ENCODE results near the gene TPGS2.

The TPGS2 gene

GRCh38 chr18:36856815-36857214 lies 28.0 kb upstream of the TPGS2 start:
- ChIA-PET POLR2A (no interaction called here), CTCF (no interaction called here)
- no peak overlapping the region for H3K4me3 ChIP-seq (ENCODE audit: low read depth, low read length)
- TF ChIP-seq CTCF (IDR thresholded peaks at IDR 0.05; ENCODE audit: insufficient read depth, low read length, missing control alignments), result no peak
- DNase-seq (ENCODE audit: low read depth, low spot score), result no peak

- H3K4me3 ChIP-seq (ENCODE audit: low read depth, low read length), result no peak overlapping the region
- no peak for TF ChIP-seq CTCF (IDR thresholded peaks at IDR 0.05; ENCODE audit: insufficient read depth, low read length, missing control alignments)
- DNase-seq (ENCODE audit: low read depth, low spot score), result no peak
- ChIA-PET CTCF (interaction anchor here (0.6 kb wide), 1 partner anchor 43 kb away, joined by 3 read pairs; no protein-coding TSS in a partner anchor), POLR2A (no interaction called here)
Observed at GRCh38 chr18:36851202-36851590, 22.4 kb upstream of the TPGS2 start.

GRCh38 chr18:36850527-36851201 lies 21.9 kb upstream of the TPGS2 start:
- ChIA-PET POLR2A (no interaction called here), CTCF (interaction anchor here (0.6 to 1.3 kb wide), 2 partner anchors 22 to 42 kb away, joined by 3 to 6 read pairs; partner anchors contain the start of genes KIAA1328 and TPGS2)
- TF ChIP-seq CTCF (IDR thresholded peaks at IDR 0.05; ENCODE audit: insufficient read depth, low read length, missing control alignments), result no peak
- DNase-seq (ENCODE audit: low read depth, low spot score), result peak; percentile 82
- H3K4me3 ChIP-seq (ENCODE audit: low read depth, low read length), result no peak overlapping the region

GRCh38 chr18:36849288-36850006 lies 20.6 kb upstream of the TPGS2 start:
- no peak for TF ChIP-seq CTCF (IDR thresholded peaks at IDR 0.05; ENCODE audit: insufficient read depth, low read length, missing control alignments)
- CTCF ChIA-PET, result interaction anchor here (1.3 kb wide), 1 partner anchor 20 kb away, joined by 6 read pairs; the partner anchor contains the start of genes KIAA1328 and TPGS2
- POLR2A ChIA-PET, result no interaction called here
- no peak overlapping the region for H3K4me3 ChIP-seq (ENCODE audit: low read depth, low read length)
- DNase-seq (ENCODE audit: low read depth, low spot score), result peak; percentile 78

GRCh38 chr18:36848609-36849008 lies 19.8 kb upstream of the TPGS2 start:
- no peak overlapping the region for H3K4me3 ChIP-seq (ENCODE audit: low read depth, low read length)
- DNase-seq (ENCODE audit: low read depth, low spot score), result no peak
- CTCF ChIA-PET, result no interaction called here
- POLR2A ChIA-PET, result no interaction called here
- no peak for TF ChIP-seq CTCF (IDR thresholded peaks at IDR 0.05; ENCODE audit: insufficient read depth, low read length, missing control alignments)

- ChIA-PET POLR2A (no interaction called here), CTCF (interaction anchor here (0.9 to 3.2 kb wide), 2 partner anchors 9 to 15 kb away, joined by 3 to 13 read pairs; partner anchors contain the start of genes KIAA1328 and TPGS2)
- no peak overlapping the region for H3K4me3 ChIP-seq (ENCODE audit: low read depth, low read length)
- TF ChIP-seq CTCF (IDR thresholded peaks at IDR 0.05; ENCODE audit: insufficient read depth, low read length, missing control alignments), result no peak
- no peak for DNase-seq (ENCODE audit: low read depth, low spot score)
Observed at GRCh38 chr18:36843784-36844183, 15.0 kb upstream of the TPGS2 start.

Measured in AG04449 (cell line).